AG08395 (cell line): ENCODE measurements around the gene PRF1.
"Not testable (repeated sequence)": the region's sequence is repeated elsewhere in the genome, so short reads cannot be mapped to it uniquely, and the experiment has no call there.

Experiments used
- DNase-seq: peaks from one replicate; pipeline ENCODE4 v3.0.0; 2012; ENCODE audit warnings: mixed read lengths, low spot score

Gene PRF1

DNA sequence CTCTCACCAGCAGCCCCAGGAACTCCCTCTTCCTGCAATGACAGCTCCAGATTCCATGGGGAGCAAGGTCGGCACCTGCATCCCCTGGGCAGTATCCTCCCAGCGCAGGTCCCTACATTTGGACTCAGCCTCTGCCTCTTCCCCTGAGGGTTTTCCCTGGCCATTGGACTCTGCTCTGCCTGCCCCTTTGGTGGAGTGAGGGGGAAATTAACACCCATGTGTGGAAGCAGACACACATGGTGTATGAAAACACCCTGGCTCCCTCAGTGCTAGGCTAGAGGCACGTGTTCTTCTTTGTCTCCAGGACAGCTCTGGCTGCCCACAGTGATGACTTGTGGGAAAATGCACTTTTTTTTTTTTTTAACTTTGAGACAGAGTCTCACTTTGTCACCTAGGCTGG, 8.4 kb downstream of the PRF1 start:
- DNase-seq, result no peak

- no peak for DNase-seq
Observed at GRCh38 chr10:70593513-70593890, 9.0 kb downstream of the PRF1 start.

- DNase-seq, result no peak
Observed at GRCh38 chr10:70592746-70593512, 9.6 kb downstream of the PRF1 start.

DNA sequence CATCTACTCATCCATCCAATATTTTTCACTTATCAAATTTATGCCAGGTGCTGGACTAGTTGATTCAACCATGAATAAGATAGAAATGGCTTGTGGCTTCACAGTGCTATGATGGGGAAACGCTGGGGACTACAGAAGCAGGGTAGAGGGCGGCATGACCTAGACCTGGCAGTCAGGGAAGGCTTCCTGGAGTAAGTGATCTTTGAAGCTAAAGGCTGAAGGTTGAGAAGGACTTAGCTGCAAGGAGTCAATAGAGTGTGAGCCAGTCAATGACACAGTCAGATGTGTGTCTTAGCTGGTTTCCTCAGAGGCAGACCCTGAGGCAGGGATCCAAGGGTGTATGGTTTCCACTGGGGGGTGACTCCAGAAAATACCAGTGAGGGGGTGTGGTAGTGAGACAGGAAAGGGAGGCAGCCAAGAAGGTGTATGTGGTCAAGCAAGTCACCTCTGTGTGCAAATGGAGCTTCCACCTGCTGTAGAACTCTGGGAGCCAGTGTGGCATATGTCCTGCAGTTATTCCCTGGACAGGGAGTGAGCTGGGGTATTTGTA, 10.3 kb downstream of the PRF1 start:
- no peak for DNase-seq

GRCh38 chr10:70590655-70591416, 11.7 kb downstream of the PRF1 start:
- no peak for DNase-seq

- no peak for DNase-seq
Observed at GRCh38 chr10:70589762-70590654, 12.5 kb downstream of the PRF1 start.

DNA sequence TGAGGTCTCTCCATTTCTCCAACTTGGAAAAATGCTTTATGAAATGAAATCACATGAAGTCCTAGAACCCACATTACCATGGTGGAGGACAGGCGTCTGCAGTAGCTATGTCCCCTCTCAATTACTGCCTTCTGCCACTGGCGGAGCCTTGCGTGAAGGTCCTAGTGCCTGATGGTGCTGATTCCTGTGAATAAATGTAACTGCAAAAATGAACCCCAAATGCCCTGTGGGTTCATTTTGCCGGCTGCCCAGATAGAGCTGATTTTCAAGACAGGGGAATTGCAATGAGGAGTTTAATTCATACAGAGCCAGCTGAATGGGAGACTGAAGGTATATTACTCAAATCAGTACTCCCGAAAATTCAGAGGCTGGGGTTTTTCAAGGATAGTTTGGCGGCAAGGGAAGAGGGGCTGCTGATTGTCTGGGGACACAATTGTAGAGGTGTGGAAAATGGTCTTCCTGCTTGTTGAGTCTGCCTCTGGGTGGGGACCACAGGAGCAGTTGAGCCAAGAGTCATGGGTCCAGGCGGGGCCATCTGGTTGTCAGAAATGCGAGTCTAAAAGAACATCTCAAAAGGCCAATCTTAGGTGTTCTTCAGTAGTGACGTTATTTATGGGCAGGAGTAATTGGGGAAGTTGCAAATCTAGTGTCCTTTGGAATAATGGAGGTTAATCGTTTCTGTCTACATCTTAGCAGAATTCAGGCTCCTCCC, 13.5 kb downstream of the PRF1 start:
- DNase-seq, result no peak

DNA sequence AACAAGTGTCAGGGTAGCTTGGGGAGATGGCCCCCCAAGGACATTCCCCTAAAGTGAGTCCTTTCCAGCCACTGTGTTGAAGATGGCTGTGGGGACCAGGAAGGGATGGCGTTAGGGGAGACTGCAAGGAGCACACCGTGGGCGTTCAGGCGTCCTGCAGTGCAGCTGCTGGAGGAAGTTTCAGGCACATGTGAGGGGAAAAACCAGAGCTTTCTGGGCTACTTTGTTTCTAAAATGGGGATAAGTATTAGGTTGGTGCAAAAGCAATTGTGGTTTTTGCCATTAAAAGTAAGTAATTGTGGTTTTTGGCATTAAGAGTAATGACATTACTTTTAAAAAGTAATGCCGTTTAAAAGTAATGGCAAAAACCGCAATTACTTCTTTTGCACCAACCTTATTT, 14.3 kb downstream of the PRF1 start:
- no peak for DNase-seq

DNA sequence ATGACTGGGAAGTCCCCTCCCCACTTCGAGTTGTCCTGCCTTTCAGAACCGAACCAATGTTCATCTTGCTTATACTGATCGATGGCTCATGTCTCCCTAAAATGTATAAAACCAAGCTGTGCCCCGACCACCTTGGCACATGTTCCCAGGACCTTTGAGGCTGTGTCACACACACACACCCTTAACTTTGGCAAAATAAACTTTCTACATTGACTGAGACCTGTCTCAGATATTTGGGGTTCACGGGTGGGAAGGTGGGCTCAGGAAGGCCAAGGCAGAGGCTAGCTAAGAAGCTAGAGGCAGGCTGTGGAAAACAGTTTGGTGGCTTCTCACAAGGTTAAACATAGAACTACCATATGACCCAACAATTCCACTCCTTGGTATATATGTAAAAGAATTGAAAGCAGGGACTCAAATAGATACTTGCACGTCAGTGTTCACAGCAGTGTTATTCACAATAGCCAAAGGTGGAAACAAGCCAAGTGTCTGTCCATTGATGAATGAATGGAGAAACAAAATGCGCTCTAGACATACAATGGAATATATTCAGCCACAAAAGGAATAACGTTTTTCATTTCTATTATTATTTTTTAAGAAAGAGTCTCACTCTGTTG, 15.4 kb downstream of the PRF1 start:
- no peak for DNase-seq

GRCh38 chr10:70586348-70586930, 16.1 kb downstream of the PRF1 start:
- DNase-seq, result no peak

DNA sequence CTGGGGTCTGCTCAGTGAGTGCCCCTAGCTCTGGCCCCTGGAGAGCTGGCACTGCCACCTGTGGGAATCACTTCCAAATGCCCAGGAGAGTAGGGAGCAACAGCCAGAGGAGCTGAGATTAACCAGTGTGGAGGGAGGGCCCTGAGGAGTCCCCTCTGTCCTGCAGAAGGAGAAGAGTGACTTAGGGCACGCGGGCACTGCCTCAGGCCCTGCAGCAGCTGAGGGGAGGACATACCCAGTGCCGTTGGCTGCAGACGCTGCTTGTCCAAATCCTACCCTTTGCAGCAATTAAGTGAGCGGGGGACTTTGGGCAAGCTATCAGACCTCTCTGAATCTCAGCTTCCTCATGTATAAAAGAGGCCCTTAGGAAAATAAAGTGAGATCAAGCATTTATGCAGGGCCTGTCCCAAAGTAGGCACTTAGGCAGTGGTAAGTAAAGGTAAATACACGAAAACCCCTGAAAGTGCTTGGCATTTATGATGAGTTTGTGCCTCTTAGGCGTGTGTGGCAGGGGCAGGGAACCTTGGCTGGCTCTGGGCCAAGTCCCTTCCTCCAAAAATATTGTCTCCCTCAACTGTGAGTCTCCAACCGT, 16.9 kb downstream of the PRF1 start:
- DNase-seq, result no peak

DNA sequence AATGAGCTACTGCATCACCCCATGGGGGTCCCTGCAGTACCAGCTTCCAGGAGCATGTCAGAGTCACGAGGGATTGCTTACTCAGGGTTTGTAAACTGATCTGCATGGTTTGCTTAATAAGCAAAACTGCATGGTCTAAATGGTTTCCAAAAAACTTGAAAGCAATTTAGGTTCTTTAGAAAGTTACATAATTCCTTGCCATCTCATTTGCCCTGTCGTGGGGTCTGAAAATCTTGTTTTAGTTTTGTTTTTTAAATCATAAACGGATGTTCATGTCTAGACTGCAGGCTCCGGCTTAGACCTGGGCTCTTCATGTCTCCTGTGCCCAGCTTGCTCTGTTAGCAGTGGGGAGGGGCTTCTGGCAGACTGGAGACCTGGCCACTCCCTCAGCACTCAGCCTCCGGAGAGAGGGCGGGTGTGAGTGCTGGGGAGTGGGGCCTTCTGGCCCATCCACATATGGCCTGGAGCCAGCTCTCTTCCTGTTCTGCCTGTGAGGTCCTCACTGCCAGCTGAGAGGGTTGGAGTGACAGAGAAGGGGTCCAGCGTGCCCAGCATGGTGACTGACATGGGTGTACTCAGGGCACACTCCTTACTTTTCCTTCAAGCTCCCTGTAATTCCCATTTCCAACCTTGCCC, 17.5 kb downstream of the PRF1 start:
- no peak for DNase-seq

- no peak for DNase-seq
Observed at GRCh38 chr10:70584366-70584765, 18.2 kb downstream of the PRF1 start.

GRCh38 chr10:70583669-70584037, 18.9 kb downstream of the PRF1 start:
- DNase-seq, result no peak

GRCh38 chr10:70582793-70583668, 19.5 kb downstream of the PRF1 start:
- no peak for DNase-seq

GRCh38 chr10:70581176-70581575, 21.4 kb downstream of the PRF1 start:
- not testable (repeated sequence) for DNase-seq

DNA sequence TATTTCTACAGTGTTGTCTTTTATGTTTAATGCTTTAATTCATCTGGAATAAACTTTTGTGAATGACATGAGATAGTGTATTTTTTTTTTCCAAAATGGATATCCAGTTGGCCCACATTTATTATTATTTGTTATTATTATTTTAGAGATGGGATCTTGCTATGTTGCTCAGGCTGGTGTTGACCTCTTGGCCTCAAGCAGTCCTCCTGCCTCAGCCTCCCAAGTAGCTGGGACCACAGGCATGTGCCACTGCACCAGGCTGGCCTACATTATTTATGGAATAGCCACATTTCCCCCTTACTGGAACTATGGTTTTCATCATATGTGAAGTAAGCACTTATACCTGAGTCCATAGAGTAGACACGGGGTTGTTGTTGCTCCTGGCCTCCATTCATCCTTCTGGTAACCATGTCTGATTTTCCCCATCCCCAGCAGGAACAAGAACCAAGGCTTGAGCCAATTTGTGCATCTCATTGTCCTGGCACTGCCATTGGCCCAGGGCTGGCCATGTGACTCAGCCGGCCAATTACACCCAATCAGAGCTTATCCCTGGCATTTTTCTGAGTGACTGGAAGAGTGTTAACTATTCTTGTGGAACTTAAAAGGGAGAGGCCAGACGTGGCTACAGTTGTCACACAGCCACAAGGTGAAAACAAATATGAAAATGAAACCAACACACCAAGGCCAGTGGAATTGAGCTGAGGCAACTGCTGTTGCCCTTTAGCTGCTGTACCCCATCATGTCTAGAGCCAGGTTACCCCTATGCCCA, 23.1 kb downstream of the PRF1 start:
- DNase-seq, result no peak

DNA sequence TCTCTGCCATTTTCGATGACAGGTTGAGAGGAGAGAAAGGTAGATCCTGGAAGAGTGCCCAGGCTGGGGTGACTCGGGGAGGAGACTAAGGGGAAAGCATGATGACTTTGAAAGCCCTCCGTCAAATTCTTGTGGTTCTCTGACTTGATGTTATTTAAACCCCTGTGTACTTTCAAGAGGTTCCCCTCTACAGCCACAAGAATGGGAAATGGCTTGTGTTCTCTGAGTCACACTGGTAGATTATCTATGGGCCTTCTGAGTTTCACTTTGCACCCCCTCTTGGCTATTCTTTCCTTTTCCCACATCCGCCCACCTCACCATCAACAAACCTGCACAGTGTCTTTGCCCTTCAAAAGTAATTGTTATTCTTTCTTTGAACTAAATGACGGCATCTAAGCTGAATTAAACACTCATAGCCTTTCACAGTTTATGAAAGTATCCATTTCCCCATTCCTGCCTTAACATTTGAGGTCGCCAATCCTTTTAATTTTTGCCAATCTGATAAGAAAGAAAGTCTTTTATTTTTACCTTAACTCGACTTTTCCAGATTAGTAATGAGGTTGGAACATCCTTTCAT, 24.1 kb downstream of the PRF1 start:
- DNase-seq, result no peak
